Thymus (tissue), 11 donors: ENCODE results near the gene EHBP1L1. TPM values are rescaled to one million over a fixed set of nuclear protein-coding genes. Genes with fewer than 3 reads are reported as not detected.
"Not testable (repeated sequence)": the region's sequence is repeated elsewhere in the genome, so short reads cannot be mapped to it uniquely, and the experiment has no call there.

Experiments
- DNase-seq, 9 donors: peaks; one replicate each; pipeline ENCODE4 v3.0.0-alpha.2; 2013; ENCODE audit warnings: low spot score in 9 of 9, low read depth in 6 of 9, missing footprints in 1 of 9
- H3K27ac ChIP-seq, 2 donors: one replicate each; pipeline ENCODE4 v1.5.1; 2013; ENCODE audit warnings: control low read depth in 1 of 2, low read depth in 1 of 2, low read length in 1 of 2, mild to moderate bottlenecking in 1 of 2, moderate library complexity in 1 of 2
- H3K27me3 ChIP-seq, 2 donors: one replicate each; pipeline ENCODE4 v1.5.1; 2013; ENCODE audit warnings: low read length in 1 of 2; ENCODE audit not compliant: control insufficient read depth in 2 of 2, insufficient read depth in 1 of 2
- H3K36me3 ChIP-seq, 2 donors: one replicate each; pipeline ENCODE4 v1.5.1; 2013; ENCODE audit warnings: low read length in 1 of 2, mild to moderate bottlenecking in 1 of 2, moderate library complexity in 1 of 2; ENCODE audit not compliant: control insufficient read depth in 2 of 2, insufficient read depth in 2 of 2
- H3K4me1 ChIP-seq, 2 donors: one replicate each; pipeline ENCODE4 v1.5.1; 2013; ENCODE audit warnings: low read length in 2 of 2; ENCODE audit not compliant: control insufficient read depth in 2 of 2, insufficient read depth in 2 of 2
- H3K4me3 ChIP-seq, 2 donors: one replicate each; pipeline ENCODE4 v1.5.1; 2013; ENCODE audit warnings: low read length in 2 of 2, control low read depth in 1 of 2, mild to moderate bottlenecking in 1 of 2
- H3K9me3 ChIP-seq, 2 donors: one replicate each; pipeline ENCODE4 v1.5.1; 2013; ENCODE audit warnings: low read length in 1 of 2, mild to moderate bottlenecking in 1 of 2; ENCODE audit not compliant: control insufficient read depth in 2 of 2, insufficient read depth in 1 of 2
- WGBS: extraction: QIAGEN DNeasy Blood & Tissue Kit; methylation state at CpG from one replicate; pipeline ENCODE4 v1.1.7; 2013; 5-methylcytosine and 5-hydroxymethylcytosine counted together
- polyA plus RNA-seq: library from polyadenylated mRNA; stranded (reverse); fragments of 200-250 nt; gene quantifications from one replicate; pipeline ENCODE4 v1.2.3, GENCODE V29; 2013
- total RNA-seq: library from RNA; stranded (reverse); fragments of 120-200 nt; gene quantifications from one replicate; pipeline ENCODE4 v1.2.4, GENCODE V29; 2013
- donor health status: healthy.

The EHBP1L1 gene
- total and polyA plus RNA-seq, 2 donors = 19.9 to 66.5 TPM

DNA sequence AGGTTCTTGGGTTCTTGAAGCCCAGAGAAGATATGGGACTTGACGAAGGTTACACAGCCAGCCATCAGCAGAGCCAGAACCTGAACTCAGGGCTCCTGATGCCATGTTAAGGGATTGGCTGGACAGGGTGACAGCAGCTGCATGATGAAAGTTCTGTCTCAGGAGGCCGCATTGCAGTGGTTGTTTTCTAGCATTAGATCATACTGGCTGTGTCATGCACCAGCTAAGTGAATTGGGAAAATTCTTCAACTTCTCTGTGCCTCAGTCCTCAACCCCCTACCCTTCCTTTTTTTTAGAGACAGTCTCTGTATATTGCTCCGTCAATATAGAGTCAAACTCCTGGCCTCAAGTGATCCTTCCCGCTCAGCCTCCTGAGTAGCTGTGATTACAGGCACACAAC lies 12.3 kb upstream of the EHBP1L1 start:
- no peak for DNase-seq
- Histone ChIP-seq H3K27me3 (peaks cover 0 to 25% of the 10 kb centered on the region in 2 donors), H3K4me1 (peaks cover 11 to 54% of the 10 kb centered on the region in 2 donors), H3K9me3 (peaks cover 0 to 4% of the 10 kb centered on the region in 2 donors), H3K27ac (no peak overlapping the region), H3K36me3 (peaks cover 1 to 9% of the 10 kb centered on the region in 2 donors), H3K4me3 (no peak overlapping the region)
- WGBS = 96% methylated on average over 4 of the region's 4 CpGs

- Histone ChIP-seq H3K4me1 (peaks cover 16 to 52% of the 10 kb centered on the region in 2 donors), H3K27ac (peak overlapping the region; percentile 69 to 90), H3K36me3 (peaks cover 4 to 10% of the 10 kb centered on the region in 2 donors), H3K27me3 (peaks cover 0 to 12% of the 10 kb centered on the region in 2 donors)
- H3K9me3 ChIP-seq, H3K4me3 ChIP-seq, DNase-seq: not testable (repeated sequence)
- WGBS = 79% methylated on average over 12 of the region's 12 CpGs
Observed at GRCh38 chr11:65564879-65565559, 10.8 kb upstream of the EHBP1L1 start.

DNA sequence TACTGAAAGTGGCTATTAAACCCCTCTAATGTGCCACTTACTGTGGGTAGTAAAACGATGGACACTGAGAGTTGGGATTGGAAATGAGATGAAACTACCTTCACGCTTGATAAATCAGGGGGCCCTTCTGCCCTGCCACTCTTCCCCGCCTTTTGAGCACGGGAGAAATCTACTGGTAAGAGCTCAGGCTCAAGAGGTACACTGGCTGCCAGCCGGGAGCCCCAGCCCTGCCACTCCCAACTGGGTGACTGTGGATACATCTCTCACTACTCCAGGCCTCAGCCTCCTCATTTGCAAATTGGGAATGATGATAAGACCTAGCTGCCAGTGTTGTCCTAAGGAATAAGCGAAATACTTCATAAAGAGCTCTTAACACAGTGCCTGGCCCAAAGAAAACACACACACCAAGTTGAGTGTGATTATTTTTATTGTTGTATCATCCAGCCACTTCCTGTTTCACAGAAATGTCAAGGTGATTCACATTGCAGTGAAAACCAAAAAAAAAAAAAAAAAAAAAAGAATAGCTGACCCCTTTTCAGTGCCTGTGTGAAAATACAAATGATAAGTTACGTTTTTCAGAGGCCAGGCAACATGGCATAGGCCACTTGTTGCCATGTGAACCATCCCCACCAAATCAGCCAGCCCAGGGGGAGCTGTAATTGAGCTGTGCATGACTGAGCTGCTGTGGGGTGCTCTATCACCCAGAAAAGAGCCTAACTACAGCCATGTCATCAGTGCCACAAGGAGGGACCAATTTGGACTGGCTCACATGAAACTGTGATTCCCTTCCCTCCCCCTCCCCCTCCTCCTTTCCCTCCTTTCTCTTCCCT lies 10.0 kb upstream of the EHBP1L1 start:
- H3K36me3 ChIP-seq = peaks cover 4 to 10% of the 10 kb centered on the region in 2 donors
- no peak overlapping the region for H3K4me3 ChIP-seq
- H3K27me3 ChIP-seq = peaks cover 0 to 4% of the 10 kb centered on the region in 2 donors
- no peak for DNase-seq
- peak overlapping the region; percentile 56 to 76 for H3K27ac ChIP-seq
- no peaks in the 10 kb centered on the region for H3K9me3 ChIP-seq
- WGBS = 91% methylated on average over 7 of the region's 7 CpGs
- peaks cover 17 to 48% of the 10 kb centered on the region in 2 donors for H3K4me1 ChIP-seq

DNA sequence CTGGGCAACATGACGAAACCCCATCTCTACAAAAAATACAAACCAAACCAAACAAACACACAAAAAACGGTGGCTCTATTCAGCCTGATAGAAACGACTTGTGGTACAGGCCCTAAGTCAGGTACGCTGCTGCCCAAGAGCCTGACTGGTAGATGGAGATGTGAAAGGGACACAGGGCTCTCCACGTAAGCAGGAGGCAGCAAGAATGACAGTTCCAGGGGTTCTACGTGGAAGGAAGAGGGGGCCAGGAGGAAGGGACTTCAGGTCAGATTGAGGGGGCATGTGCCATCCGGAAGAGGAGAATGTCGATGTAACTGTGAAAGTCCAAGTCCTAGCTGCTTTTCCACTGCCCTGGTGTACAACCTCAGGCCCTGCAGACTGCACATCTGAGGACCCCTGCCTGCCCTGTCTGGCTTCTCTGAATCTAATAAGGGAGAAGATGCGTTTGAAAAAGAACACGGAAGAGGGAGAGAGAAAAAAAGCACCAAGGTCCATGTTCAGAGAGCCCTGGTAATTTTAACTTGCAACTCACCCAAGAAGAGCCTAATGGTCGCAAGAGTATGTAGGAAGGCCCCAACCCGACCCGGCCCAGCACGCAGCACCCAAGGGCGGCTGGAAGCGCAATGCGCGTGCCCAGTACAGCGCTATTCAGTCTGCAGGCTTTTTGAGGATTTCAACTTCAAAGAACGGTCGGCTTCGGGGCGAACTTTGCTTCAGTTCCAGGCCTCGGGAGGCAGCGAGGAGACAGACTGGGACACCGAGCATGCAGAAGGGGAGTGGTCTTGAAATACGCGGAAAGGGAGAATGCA lies 6.5 kb upstream of the EHBP1L1 start:
- Histone ChIP-seq H3K9me3 (no peaks in the 10 kb centered on the region), H3K27ac (peak overlapping the region; percentile 93 to 98), H3K36me3 (peaks cover 4 to 14% of the 10 kb centered on the region in 2 donors), H3K27me3 (no peaks in the 10 kb centered on the region), H3K4me3 (peak overlapping the region; percentile 80 to 84), H3K4me1 (peaks cover 34 to 70% of the 10 kb centered on the region in 2 donors)
- 10% methylated on average over 28 of the region's 28 CpGs for WGBS
- DNase-seq = no peak

DNA sequence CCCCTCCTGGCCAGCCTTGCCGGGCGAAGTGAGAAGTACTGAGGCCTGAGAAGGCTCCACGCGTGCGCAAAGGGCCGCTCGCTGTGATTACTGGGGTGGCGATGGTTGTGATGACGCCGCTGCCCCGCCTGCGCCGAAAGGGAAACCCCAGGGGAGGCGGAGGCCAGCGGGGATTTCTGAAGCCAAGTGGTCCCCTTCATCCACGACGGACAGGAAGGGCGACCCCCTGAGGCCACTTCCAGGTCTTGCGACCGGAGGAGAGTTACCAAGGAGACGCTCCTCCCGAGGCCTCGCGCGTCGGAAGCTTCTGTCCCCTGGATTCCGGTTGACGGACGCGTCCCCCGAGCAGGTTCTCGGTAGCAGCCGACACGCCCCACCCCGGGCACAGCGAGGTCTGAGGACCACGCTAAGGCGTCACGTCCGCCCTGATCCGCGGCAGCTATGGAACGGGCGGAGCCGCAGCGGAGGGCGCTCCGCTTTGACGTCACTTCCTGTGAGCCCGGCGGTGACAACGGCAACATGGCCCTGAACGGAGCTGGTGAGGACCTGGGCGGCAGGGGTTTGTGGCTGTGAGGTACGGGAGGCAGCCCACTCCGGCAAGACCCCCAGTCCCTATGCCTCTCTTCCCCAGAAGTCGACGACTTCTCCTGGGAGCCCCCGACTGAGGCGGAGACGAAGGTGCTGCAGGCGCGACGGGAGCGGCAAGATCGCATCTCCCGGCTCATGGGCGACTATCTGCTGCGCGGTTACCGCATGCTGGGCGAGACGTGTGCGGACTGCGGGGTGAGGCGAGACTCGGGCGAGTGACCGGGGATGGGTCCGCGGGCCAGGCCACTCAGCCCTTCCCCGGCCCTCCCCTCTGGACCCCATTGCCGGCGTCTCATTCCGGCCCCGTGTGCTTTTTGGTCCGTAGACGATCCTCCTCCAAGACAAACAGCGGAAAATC lies 5.6 kb upstream of the EHBP1L1 start, which contains the start of gene ZNRD2:
TSS of gene ZNRD2 (plus strand) at position 505 of the 946 bp plus-strand sequence. CDS start at position 520, 15 bp downstream.
- H3K27ac ChIP-seq = peak within 1 kb of the TSS; percentile 93 to 98
- WGBS = under 1% methylated on average over 89 of the region's 89 CpGs
- no peaks in the 10 kb centered on the region for H3K27me3 ChIP-seq
- peak within 1 kb of the TSS; percentile 80 to 84 for H3K4me3 ChIP-seq
- peak; percentile 91 to 98 (median 95) for DNase-seq
- H3K9me3 ChIP-seq = no peaks in the 10 kb centered on the region
- peaks cover 4 to 14% of the 10 kb centered on the region in 2 donors for H3K36me3 ChIP-seq
- H3K4me1 ChIP-seq = peaks cover 37 to 69% of the 10 kb centered on the region in 2 donors

- H3K4me3 ChIP-seq = peak overlapping the region; percentile 80 to 84
- 91% methylated on average over 9 of the region's 9 CpGs for WGBS
- no peaks in the 10 kb centered on the region for H3K27me3 ChIP-seq
- peaks cover 4 to 14% of the 10 kb centered on the region in 2 donors for H3K36me3 ChIP-seq
- no peaks in the 10 kb centered on the region for H3K9me3 ChIP-seq
- DNase-seq = no peak
- H3K27ac ChIP-seq = peak overlapping the region; percentile 47 to 82
- peaks cover 34 to 65% of the 10 kb centered on the region in 2 donors for H3K4me1 ChIP-seq
Observed at GRCh38 chr11:65571420-65571819, 4.4 kb upstream of the EHBP1L1 start.

GRCh38 chr11:65571940-65572339 lies 3.9 kb upstream of the EHBP1L1 start:
- Histone ChIP-seq H3K27ac (peak overlapping the region; percentile 47 to 82), H3K9me3 (no peaks in the 10 kb centered on the region), H3K4me1 (peaks cover 39 to 67% of the 10 kb centered on the region in 2 donors), H3K4me3 (peak overlapping the region; percentile 80 to 84), H3K27me3 (no peaks in the 10 kb centered on the region), H3K36me3 (peaks cover 4 to 12% of the 10 kb centered on the region in 2 donors)
- DNase-seq = no peak
- WGBS = 14% methylated on average over 11 of the region's 11 CpGs
